Measurements from ENCODE around the gene ADPRHL1.

GRCh38 chr13:113394339-113394640 lies 59.0 kb downstream of the ADPRHL1 start:
- TF ChIP-seq CTCF (IDR thresholded peaks at IDR 0.05; ENCODE audit: low read depth, low read length, missing input control) (no peak), SP1 (IDR thresholded peaks at IDR 0.05) (no peak), JUND (IDR thresholded peaks at IDR 0.05) (no peak), YY1 (IDR thresholded peaks at IDR 0.05) (no peak), TAF1 (conservative IDR thresholded peaks at IDR 0.05) (no peak), ATF3 (IDR thresholded peaks at IDR 0.05) (no peak), GABPA (IDR thresholded peaks at IDR 0.05 in 1 of 2, conservative IDR thresholded peaks at IDR 0.05 in 1 of 2) (no peak), RAD21 (IDR thresholded peaks at IDR 0.05) (no peak)
- TF ChIP-seq, protein P1, sequence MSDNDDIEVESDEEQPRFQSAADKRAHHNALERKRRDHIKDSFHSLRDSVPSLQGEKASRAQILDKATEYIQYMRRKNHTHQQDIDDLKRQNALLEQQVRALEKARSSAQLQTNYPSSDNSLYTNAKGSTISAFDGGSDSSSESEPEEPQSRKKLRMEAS (IDR thresholded peaks at IDR 0.05) = no peak
- TF ChIP-seq, protein P2, sequence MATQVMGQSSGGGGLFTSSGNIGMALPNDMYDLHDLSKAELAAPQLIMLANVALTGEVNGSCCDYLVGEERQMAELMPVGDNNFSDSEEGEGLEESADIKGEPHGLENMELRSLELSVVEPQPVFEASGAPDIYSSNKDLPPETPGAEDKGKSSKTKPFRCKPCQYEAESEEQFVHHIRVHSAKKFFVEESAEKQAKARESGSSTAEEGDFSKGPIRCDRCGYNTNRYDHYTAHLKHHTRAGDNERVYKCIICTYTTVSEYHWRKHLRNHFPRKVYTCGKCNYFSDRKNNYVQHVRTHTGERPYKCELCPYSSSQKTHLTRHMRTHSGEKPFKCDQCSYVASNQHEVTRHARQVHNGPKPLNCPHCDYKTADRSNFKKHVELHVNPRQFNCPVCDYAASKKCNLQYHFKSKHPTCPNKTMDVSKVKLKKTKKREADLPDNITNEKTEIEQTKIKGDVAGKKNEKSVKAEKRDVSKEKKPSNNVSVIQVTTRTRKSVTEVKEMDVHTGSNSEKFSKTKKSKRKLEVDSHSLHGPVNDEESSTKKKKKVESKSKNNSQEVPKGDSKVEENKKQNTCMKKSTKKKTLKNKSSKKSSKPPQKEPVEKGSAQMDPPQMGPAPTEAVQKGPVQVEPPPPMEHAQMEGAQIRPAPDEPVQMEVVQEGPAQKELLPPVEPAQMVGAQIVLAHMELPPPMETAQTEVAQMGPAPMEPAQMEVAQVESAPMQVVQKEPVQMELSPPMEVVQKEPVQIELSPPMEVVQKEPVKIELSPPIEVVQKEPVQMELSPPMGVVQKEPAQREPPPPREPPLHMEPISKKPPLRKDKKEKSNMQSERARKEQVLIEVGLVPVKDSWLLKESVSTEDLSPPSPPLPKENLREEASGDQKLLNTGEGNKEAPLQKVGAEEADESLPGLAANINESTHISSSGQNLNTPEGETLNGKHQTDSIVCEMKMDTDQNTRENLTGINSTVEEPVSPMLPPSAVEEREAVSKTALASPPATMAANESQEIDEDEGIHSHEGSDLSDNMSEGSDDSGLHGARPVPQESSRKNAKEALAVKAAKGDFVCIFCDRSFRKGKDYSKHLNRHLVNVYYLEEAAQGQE (IDR thresholded peaks at IDR 0.05) = no peak
